Measurements from ENCODE around the gene MAPK11.

MAPK11 gene

GRCh38 chr22:50311606-50312351 lies 41.6 kb upstream of the MAPK11 start:
- H3K27ac Mint-ChIP-seq = no peak overlapping the region
- H3K9me3 Mint-ChIP-seq (ENCODE audit: low read depth) = no peaks in the 10 kb centered on the region
- H3K4me3 Mint-ChIP-seq = no peak overlapping the region
- no peaks in the 10 kb centered on the region for H3K36me3 Mint-ChIP-seq
- peaks cover 2% of the 10 kb centered on the region for H3K27me3 Mint-ChIP-seq
- peaks cover 18% of the 10 kb centered on the region for H3K4me1 Mint-ChIP-seq (ENCODE audit: low read depth)

- H3K36me3 Mint-ChIP-seq = no peaks in the 10 kb centered on the region
- H3K4me3 Mint-ChIP-seq = no peak overlapping the region
- no peak overlapping the region for H3K27ac Mint-ChIP-seq
- peaks cover 2% of the 10 kb centered on the region for H3K27me3 Mint-ChIP-seq
- no peaks in the 10 kb centered on the region for H3K9me3 Mint-ChIP-seq (ENCODE audit: low read depth)
- peaks cover 22% of the 10 kb centered on the region for H3K4me1 Mint-ChIP-seq (ENCODE audit: low read depth)
Observed at GRCh38 chr22:50310949-50311444, 40.8 kb upstream of the MAPK11 start.

- Mint-ChIP-seq H3K4me1 (ENCODE audit: low read depth) (peaks cover 19% of the 10 kb centered on the region), H3K27ac (no peak overlapping the region), H3K27me3 (peaks cover 2% of the 10 kb centered on the region), H3K36me3 (no peaks in the 10 kb centered on the region), H3K4me3 (no peak overlapping the region), H3K9me3 (ENCODE audit: low read depth) (no peaks in the 10 kb centered on the region)
Observed at GRCh38 chr22:50310031-50310722, 40.0 kb upstream of the MAPK11 start.

GRCh38 chr22:50309601-50309991 lies 39.4 kb upstream of the MAPK11 start:
- Mint-ChIP-seq H3K4me1 (ENCODE audit: low read depth) (peaks cover 16% of the 10 kb centered on the region), H3K36me3 (no peaks in the 10 kb centered on the region), H3K27ac (no peak overlapping the region), H3K27me3 (peaks cover 2% of the 10 kb centered on the region), H3K9me3 (ENCODE audit: low read depth) (no peaks in the 10 kb centered on the region), H3K4me3 (no peak overlapping the region)

DNA sequence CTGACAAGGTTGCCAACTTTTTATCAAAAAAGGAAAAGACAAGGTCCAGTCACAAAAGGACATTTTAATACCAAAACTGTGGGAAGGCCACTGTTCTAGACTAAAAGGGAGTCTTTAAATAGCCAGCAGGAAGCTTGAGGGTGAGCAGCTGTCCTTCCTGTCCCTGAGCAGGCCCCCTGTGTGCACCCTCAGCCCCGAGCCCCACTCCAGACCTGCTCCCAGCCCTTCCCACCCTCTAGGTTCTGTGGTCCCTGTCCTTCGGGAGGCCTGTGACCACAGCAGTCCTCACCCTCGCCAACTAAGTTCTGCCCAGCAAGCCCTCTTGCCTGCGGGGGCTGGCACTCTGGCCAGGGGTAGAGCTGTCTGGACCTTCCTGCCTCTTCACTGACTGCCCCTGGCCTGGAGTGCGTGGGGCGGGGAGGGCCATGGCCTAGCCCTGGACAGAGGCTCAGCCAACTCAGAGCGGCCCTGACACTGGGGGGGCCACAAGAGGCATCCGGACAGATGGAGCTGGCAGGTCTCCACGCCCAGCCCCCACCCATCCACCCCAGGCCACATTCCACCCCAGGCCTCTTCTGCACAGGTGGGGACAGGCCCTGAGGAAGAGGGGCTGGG lies 38.9 kb upstream of the MAPK11 start:
- Mint-ChIP-seq H3K36me3 (no peaks in the 10 kb centered on the region), H3K4me3 (peak overlapping the region; percentile 70), H3K27ac (no peak overlapping the region), H3K27me3 (peaks cover 2% of the 10 kb centered on the region), H3K9me3 (ENCODE audit: low read depth) (no peaks in the 10 kb centered on the region), H3K4me1 (ENCODE audit: low read depth) (peaks cover 11% of the 10 kb centered on the region)

- Mint-ChIP-seq H3K4me1 (ENCODE audit: low read depth) (peaks cover 7% of the 10 kb centered on the region), H3K27me3 (peaks cover 2% of the 10 kb centered on the region), H3K27ac (no peak overlapping the region), H3K9me3 (ENCODE audit: low read depth) (no peaks in the 10 kb centered on the region), H3K4me3 (peak overlapping the region; percentile 70), H3K36me3 (no peaks in the 10 kb centered on the region)
Observed at GRCh38 chr22:50308597-50308935, 38.4 kb upstream of the MAPK11 start.

GRCh38 chr22:50307890-50308596 lies 37.9 kb upstream of the MAPK11 start:
- Mint-ChIP-seq H3K9me3 (ENCODE audit: low read depth) (no peaks in the 10 kb centered on the region), H3K4me1 (ENCODE audit: low read depth) (peaks cover 7% of the 10 kb centered on the region), H3K27ac (no peak overlapping the region), H3K36me3 (no peaks in the 10 kb centered on the region), H3K4me3 (no peak overlapping the region), H3K27me3 (peaks cover 2% of the 10 kb centered on the region)

DNA sequence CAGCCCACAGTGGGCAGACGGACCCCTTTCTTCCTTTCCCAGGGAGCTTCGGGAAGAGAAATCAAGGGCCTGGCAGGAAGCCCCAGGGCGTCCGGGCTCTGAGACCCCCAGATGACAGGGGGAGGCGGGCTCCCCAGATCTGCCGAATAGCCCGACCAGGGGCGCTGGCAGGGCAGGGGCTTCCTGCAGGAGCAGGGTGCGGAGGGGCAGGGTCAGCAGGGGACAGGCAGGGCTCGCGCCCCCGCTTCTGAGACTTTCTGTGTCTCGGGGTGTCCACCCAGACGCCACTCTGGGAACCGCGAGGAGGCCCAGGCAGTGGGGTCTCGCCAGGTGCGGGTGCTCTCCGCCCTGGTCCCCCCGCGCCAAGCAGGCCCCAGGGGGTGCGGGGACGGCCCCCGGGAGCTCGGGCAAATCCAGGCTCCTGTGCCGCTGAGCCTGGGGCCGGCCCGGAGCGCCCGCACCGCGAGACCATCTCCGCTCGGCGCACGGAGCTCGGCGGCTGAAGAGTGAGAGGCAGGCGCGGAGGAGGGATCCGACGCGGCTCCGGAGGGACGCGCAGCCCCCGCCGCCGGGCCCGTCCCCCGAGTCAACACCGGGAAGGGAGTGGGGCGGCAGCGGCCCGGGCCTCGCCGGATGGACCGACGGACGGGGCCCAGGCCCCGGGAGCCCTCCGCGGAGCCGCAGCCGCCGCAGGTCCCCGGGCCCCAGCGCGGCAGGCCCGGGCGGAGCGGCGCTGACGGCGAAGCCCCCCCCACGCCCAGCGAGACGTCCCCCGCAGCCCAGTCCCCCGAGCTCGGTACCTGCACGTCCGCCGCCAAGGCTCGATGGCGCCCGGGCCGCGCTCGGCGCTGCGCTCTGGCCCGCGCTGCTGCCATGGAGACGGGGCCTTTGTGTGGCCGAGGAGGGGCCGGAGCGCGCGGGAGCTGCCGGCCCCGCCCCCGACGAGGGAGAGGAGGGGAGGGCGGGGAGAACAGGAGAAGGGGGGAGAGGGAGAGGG lies 36.9 kb upstream of the MAPK11 start, which contains the start of gene PLXNB2:
PLXNB2 (minus strand) TSS at position 894 of the 997 bp plus-strand sequence. CDS start 17,062 bp downstream, outside the sequence.
- Mint-ChIP-seq H3K36me3 (no peaks in the 10 kb centered on the region), H3K27ac (no peak within 1 kb of the TSS), H3K4me3 (no peak within 1 kb of the TSS)

GRCh38 chr22:50305923-50306566 lies 35.9 kb upstream of the MAPK11 start:
- H3K9me3 Mint-ChIP-seq (ENCODE audit: low read depth) = no peaks in the 10 kb centered on the region
- H3K36me3 Mint-ChIP-seq = no peaks in the 10 kb centered on the region
- H3K4me3 Mint-ChIP-seq = peak overlapping the region; percentile 67
- peaks cover 7% of the 10 kb centered on the region for H3K4me1 Mint-ChIP-seq (ENCODE audit: low read depth)
- H3K27me3 Mint-ChIP-seq = peaks cover 2% of the 10 kb centered on the region
- no peak overlapping the region for H3K27ac Mint-ChIP-seq

More for the DNA sequence above, 36.9 kb upstream of the MAPK11 start, which contains the start of gene PLXNB2:
- H3K27me3 Mint-ChIP-seq = peaks cover 2% of the 10 kb centered on the region
- peaks cover 7% of the 10 kb centered on the region for H3K4me1 Mint-ChIP-seq (ENCODE audit: low read depth)
- H3K9me3 Mint-ChIP-seq (ENCODE audit: low read depth) = no peaks in the 10 kb centered on the region

- Mint-ChIP-seq H3K27me3 (peaks cover 2% of the 10 kb centered on the region), H3K4me3 (no peak overlapping the region), H3K4me1 (ENCODE audit: low read depth) (peaks cover 7% of the 10 kb centered on the region), H3K36me3 (no peaks in the 10 kb centered on the region), H3K9me3 (ENCODE audit: low read depth) (no peaks in the 10 kb centered on the region), H3K27ac (no peak overlapping the region)
Observed at GRCh38 chr22:50305393-50305922, 35.3 kb upstream of the MAPK11 start.

DNA sequence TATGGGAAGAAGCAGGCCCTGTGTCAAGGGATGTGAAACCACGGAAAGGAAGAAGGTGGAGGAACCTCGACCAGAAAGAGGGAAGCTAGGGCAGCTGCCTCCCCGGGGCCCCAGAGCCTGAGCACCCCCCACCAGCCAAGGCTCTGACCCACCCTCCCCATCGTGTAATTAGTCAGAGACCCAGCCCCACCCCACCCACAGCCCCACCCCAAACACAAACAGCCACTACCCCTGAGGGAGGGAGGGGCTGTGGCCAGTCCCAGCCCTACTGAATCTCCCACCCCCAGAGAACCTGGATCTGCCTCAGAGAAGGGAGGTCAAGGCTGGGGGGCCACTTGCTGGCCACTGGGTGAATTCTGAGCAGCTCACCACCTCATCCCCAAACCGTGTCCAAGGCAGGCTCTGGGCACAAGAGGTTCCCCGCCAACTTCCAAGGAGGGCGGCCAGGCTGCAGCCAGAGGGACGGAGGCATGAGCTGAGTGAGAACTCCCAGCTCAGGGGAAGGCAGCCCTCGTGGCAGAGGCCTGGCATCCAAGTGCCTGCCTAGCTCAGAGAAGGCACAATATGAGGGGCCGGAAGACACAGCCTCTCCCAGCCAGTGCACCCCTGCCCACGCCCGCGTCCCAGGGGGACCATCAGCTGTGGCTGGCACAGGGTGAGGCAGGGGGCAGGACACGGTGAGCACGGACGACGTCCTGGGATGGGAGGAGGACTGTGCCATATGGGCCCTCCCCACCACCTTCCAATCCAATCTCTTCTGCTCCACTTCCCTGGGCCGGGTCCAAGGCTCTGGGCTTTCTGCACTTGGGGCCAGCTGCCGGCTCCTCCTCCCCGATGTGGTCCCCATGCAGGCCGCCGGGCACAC lies 34.6 kb upstream of the MAPK11 start:
- Mint-ChIP-seq H3K27ac (no peak overlapping the region), H3K9me3 (ENCODE audit: low read depth) (no peaks in the 10 kb centered on the region)

DNA sequence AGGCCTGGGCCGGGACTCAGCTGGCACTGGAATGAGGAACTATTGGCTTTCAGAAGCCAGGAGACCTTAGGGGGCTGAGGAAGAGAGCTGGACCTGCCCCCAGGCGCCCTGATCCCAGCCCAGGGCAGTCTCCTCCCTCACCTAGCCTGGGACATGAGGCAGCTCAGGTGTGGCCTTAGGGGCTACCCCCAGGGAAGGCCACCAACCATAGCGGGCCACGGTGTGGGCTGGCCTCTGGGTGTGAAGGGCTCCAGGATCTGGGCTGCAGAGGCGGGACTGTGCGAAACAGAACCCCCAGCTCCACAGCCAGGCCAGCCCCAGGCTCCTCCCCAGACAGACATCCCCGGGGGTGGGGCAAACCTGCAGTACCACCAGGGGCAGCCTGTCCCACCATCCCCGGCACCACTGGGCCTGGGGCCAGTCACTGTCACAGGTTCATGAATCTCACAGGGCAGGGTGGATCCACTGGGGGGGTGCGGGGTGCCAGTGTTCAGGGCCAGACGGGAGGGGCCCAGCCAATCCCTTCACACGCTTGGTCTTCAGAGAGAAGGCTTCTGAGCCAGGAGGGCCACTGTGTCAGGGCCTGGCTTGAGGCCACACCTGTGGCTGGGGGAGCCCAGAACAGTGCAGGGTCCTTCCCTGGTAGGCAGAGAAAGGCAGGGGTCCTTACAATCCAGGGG lies 33.8 kb upstream of the MAPK11 start:
- Mint-ChIP-seq H3K4me1 (ENCODE audit: low read depth) (peaks cover 7% of the 10 kb centered on the region), H3K27me3 (peaks cover 2% of the 10 kb centered on the region), H3K9me3 (ENCODE audit: low read depth) (no peaks in the 10 kb centered on the region), H3K4me3 (no peak overlapping the region), H3K27ac (no peak overlapping the region), H3K36me3 (no peaks in the 10 kb centered on the region)

More for the DNA sequence above, 34.6 kb upstream of the MAPK11 start:
- H3K4me1 Mint-ChIP-seq (ENCODE audit: low read depth) = peaks cover 7% of the 10 kb centered on the region
- no peak overlapping the region for H3K4me3 Mint-ChIP-seq
- H3K36me3 Mint-ChIP-seq = no peaks in the 10 kb centered on the region
- peaks cover 2% of the 10 kb centered on the region for H3K27me3 Mint-ChIP-seq

Measured in activated naive CD8-positive, alpha-beta T cell (primary cell).